ENCODE data around the gene LYRM9.

LYRM9 gene

DNA sequence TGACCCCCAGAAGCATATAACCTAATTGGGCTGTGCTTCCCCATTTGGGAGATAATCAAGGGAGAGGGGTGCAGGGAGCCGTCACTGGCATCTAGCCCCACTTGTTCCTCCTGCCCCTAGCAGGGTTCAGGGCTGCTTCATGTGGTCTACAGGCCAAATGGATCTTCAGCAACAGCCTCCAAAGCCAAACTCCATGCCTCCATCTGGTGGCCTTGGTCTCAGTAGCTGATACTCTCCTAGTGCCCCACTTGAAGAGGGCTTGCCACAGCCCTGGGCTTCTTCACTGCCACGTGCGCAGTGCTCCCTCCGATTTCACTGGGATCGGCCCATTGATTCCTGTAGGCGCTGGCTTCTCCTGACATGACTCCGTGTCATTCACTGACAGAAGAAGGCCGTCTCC is 24.6 kb downstream of the LYRM9 start:
- no peak for TF ChIP-seq ZNF394 (tag by site-specific recombination; IDR thresholded peaks at IDR 0.05; ENCODE audit: borderline replicate concordance)
- no peak for TF ChIP-seq HOXD13 (CRISPR knock-in tag; IDR thresholded peaks at IDR 0.05; ENCODE audit: borderline replicate concordance)
- TF ChIP-seq ZNF362 (tag by site-specific recombination; IDR thresholded peaks at IDR 0.05) = no peak
- TF ChIP-seq ZNF132 (tag by site-specific recombination; IDR thresholded peaks at IDR 0.05; ENCODE audit: borderline replicate concordance) = no peak
- no peak for TF ChIP-seq ZNF341 (tag by site-specific recombination; IDR thresholded peaks at IDR 0.05; ENCODE audit: low read depth)
- no peak for TF ChIP-seq ZNF398 (tag by site-specific recombination; IDR thresholded peaks at IDR 0.05)
- TF ChIP-seq ZNF184 (tag by site-specific recombination; IDR thresholded peaks at IDR 0.05) = no peak
- TF ChIP-seq ZNF280C (tag by site-specific recombination; IDR thresholded peaks at IDR 0.05) = no peak
- no peak for TF ChIP-seq YY1 (tag by site-specific recombination; IDR thresholded peaks at IDR 0.05)
- no peak for TF ChIP-seq YY2 (tag by site-specific recombination; IDR thresholded peaks at IDR 0.05)
- no peak for TF ChIP-seq SP7 (tag by site-specific recombination; IDR thresholded peaks at IDR 0.05)
- TF ChIP-seq ZNF843 (tag by site-specific recombination; IDR thresholded peaks at IDR 0.05) = no peak
- no peaks in the 10 kb centered on the region for H3K4me1 ChIP-seq (ENCODE audit: control insufficient read depth, insufficient read depth, low read length)
- CTCF ChIA-PET = interaction anchor here (0.7 to 1.1 kb wide), 4 partner anchors 11 to 214 kb away, joined by 3 to 4 read pairs (median 4); no protein-coding TSS in a partner anchor
- H3K27ac ChIP-seq (ENCODE audit: extremely low read depth, low read depth, low read length) = no peak overlapping the region
- no peaks in the 10 kb centered on the region for H3K9me3 ChIP-seq (ENCODE audit: control insufficient read depth, insufficient read depth, low read depth, low read length)
- no peaks in the 10 kb centered on the region for H3K36me3 ChIP-seq (ENCODE audit: control insufficient read depth in 2 of 2, insufficient read depth in 1 of 2, low read length in 2 of 2)
- no peak overlapping the region for H3K4me3 ChIP-seq (ENCODE audit: low read depth, low read length)
- POLR2A ChIA-PET = no interaction called here

- no peak overlapping the region for H3K4me3 ChIP-seq (ENCODE audit: low read depth, low read length)
- ChIA-PET POLR2A (no interaction called here), CTCF (interaction anchor here (1.0 to 1.6 kb wide), 3 partner anchors 12 to 58 kb away, joined by 3 to 4 read pairs (median 4); no protein-coding TSS in a partner anchor)
- no peaks in the 10 kb centered on the region for H3K9me3 ChIP-seq (ENCODE audit: control insufficient read depth, insufficient read depth, low read depth, low read length)
- no peak overlapping the region for H3K27ac ChIP-seq (ENCODE audit: extremely low read depth, low read depth, low read length)
- H3K4me1 ChIP-seq (ENCODE audit: control insufficient read depth, insufficient read depth, low read length) = no peaks in the 10 kb centered on the region
- H3K36me3 ChIP-seq (ENCODE audit: control insufficient read depth in 2 of 2, insufficient read depth in 1 of 2, low read length in 2 of 2) = no peaks in the 10 kb centered on the region
- no peak for TF ChIP-seq ZNF580 (tag by site-specific recombination; IDR thresholded peaks at IDR 0.05)
- no peak for TF ChIP-seq ZFHX2 (tag by site-specific recombination; conservative IDR thresholded peaks at IDR 0.05)
- no peak for TF ChIP-seq ZNF366 (tag by site-specific recombination; conservative IDR thresholded peaks at IDR 0.05)
- TF ChIP-seq, protein P1, sequence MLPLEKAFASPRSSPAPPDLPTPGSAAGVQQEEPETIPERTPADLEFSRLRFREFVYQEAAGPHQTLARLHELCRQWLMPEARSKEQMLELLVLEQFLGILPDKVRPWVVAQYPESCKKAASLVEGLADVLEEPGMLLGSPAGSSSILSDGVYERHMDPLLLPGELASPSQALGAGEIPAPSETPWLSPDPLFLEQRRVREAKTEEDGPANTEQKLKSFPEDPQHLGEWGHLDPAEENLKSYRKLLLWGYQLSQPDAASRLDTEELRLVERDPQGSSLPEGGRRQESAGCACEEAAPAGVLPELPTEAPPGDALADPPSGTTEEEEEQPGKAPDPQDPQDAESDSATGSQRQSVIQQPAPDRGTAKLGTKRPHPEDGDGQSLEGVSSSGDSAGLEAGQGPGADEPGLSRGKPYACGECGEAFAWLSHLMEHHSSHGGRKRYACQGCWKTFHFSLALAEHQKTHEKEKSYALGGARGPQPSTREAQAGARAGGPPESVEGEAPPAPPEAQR (tag by site-specific recombination; IDR thresholded peaks at IDR 0.05) = no peak
- TF ChIP-seq GLI2 (tag by site-specific recombination; IDR thresholded peaks at IDR 0.05; ENCODE audit: borderline replicate concordance, low read depth) = no peak
- TF ChIP-seq ZNF248 (tag by site-specific recombination; IDR thresholded peaks at IDR 0.05) = no peak
- TF ChIP-seq ZNF48 (tag by site-specific recombination; IDR thresholded peaks at IDR 0.05) = no peak
- TF ChIP-seq, protein P2, sequence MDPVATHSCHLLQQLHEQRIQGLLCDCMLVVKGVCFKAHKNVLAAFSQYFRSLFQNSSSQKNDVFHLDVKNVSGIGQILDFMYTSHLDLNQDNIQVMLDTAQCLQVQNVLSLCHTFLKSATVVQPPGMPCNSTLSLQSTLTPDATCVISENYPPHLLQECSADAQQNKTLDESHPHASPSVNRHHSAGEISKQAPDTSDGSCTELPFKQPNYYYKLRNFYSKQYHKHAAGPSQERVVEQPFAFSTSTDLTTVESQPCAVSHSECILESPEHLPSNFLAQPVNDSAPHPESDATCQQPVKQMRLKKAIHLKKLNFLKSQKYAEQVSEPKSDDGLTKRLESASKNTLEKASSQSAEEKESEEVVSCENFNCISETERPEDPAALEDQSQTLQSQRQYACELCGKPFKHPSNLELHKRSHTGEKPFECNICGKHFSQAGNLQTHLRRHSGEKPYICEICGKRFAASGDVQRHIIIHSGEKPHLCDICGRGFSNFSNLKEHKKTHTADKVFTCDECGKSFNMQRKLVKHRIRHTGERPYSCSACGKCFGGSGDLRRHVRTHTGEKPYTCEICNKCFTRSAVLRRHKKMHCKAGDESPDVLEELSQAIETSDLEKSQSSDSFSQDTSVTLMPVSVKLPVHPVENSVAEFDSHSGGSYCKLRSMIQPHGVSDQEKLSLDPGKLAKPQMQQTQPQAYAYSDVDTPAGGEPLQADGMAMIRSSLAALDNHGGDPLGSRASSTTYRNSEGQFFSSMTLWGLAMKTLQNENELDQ (tag by site-specific recombination; IDR thresholded peaks at IDR 0.05; ENCODE audit: low read depth) = no peak
- TF ChIP-seq, protein P3, sequence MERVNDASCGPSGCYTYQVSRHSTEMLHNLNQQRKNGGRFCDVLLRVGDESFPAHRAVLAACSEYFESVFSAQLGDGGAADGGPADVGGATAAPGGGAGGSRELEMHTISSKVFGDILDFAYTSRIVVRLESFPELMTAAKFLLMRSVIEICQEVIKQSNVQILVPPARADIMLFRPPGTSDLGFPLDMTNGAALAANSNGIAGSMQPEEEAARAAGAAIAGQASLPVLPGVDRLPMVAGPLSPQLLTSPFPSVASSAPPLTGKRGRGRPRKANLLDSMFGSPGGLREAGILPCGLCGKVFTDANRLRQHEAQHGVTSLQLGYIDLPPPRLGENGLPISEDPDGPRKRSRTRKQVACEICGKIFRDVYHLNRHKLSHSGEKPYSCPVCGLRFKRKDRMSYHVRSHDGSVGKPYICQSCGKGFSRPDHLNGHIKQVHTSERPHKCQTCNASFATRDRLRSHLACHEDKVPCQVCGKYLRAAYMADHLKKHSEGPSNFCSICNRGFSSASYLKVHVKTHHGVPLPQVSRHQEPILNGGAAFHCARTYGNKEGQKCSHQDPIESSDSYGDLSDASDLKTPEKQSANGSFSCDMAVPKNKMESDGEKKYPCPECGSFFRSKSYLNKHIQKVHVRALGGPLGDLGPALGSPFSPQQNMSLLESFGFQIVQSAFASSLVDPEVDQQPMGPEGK (tag by site-specific recombination; IDR thresholded peaks at IDR 0.05) = no peak
- no peak for TF ChIP-seq ZNF350 (tag by site-specific recombination; IDR thresholded peaks at IDR 0.05)
- TF ChIP-seq ZBTB7A (tag by site-specific recombination; IDR thresholded peaks at IDR 0.05; ENCODE audit: low read depth) = no peak
- TF ChIP-seq HOXC10 (CRISPR knock-in tag; IDR thresholded peaks at IDR 0.05) = no peak
- no peak for TF ChIP-seq ZNF629 (tag by site-specific recombination; IDR thresholded peaks at IDR 0.05)
- no peak for TF ChIP-seq YY2 (tag by site-specific recombination; IDR thresholded peaks at IDR 0.05)
Measured at GRCh38 chr17:27862840-27863239, 30.3 kb downstream of the LYRM9 start.

Data from HEK293 (cell line).